ENCODE data around the gene CD247.

Gene CD247

DNA sequence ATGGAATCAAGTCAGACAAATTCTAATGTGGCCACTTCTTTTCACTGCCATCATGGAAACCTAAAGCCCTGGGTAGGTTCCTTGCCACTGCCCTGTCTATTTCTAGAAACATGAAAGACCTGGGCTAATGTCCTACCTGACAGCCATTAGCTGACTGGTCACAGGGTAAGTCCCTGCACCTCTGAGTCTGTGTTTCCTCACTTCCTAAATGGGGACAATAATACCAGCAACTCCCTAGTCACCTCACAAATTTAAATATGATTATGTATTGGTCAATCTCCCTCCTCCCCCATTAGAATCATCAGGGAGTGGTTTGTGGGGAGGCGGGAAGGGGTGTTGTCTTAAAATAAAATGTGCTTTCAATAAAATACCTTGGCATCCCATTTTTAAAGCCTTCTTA is 33.0 kb upstream of the CD247 start:
- TF ChIP-seq, protein P1, sequence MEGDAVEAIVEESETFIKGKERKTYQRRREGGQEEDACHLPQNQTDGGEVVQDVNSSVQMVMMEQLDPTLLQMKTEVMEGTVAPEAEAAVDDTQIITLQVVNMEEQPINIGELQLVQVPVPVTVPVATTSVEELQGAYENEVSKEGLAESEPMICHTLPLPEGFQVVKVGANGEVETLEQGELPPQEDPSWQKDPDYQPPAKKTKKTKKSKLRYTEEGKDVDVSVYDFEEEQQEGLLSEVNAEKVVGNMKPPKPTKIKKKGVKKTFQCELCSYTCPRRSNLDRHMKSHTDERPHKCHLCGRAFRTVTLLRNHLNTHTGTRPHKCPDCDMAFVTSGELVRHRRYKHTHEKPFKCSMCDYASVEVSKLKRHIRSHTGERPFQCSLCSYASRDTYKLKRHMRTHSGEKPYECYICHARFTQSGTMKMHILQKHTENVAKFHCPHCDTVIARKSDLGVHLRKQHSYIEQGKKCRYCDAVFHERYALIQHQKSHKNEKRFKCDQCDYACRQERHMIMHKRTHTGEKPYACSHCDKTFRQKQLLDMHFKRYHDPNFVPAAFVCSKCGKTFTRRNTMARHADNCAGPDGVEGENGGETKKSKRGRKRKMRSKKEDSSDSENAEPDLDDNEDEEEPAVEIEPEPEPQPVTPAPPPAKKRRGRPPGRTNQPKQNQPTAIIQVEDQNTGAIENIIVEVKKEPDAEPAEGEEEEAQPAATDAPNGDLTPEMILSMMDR (IDR thresholded peaks at IDR 0.05; ENCODE audit: extremely low read depth, insufficient read depth, missing control alignments) = no peak
- in situ Hi-C loops (cut with MboI; ENCODE audit: low pct_unique_long_range_greater_than_20kb, low sequenced_read_pairs, unreplicated experiment) = no loop called here
- no peak for DNase-seq (ENCODE audit: low spot score)

DNA sequence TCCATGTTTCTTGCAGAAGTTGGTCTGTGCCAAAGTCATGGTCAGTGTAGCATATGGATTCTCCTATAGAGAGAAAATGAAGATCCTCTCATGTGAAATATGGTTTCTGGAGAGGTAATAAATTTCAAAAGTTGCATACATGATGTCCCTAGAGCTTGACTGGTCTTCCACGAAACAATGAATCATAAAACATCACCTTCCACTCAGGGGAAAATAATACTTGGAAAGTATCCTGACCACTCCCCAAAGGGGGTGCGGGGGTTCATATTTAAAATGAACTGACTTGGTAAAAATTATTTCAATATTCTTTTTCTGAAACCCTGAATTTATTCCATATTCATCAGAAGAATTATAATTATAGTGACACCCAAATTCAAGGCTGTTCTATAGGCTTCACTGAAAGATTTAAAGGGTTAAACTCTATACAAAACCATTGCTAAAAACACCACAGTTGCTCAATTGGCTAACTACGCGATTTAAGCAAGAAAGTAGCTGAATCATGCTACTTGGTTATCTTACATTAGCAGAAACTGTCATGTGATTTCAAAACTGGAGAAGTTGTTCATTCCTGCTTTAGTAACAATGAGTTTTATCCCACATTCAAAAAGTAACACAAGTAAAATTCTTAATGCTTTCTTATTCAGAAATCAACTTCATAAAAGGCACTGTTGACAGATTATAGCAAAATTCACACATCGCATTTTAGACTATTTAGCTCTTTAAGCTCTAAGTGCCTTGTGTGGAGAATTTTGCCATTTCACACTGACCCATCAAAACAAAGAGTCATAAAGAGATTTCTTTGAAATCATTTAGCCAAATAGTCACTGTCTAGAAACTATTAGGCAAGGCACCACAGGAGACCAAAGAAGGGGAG is 30.0 kb upstream of the CD247 start:
- in situ Hi-C loops (cut with MboI; ENCODE audit: low pct_unique_long_range_greater_than_20kb, low sequenced_read_pairs, unreplicated experiment) = loop anchor here (25.0 kb wide), 1 partner anchor 286 kb away; no protein-coding TSS in a partner anchor
- TF ChIP-seq, protein P1 (IDR thresholded peaks at IDR 0.05; ENCODE audit: extremely low read depth, insufficient read depth, missing control alignments) = no peak
- DNase-seq (ENCODE audit: low spot score) = no peak

DNA sequence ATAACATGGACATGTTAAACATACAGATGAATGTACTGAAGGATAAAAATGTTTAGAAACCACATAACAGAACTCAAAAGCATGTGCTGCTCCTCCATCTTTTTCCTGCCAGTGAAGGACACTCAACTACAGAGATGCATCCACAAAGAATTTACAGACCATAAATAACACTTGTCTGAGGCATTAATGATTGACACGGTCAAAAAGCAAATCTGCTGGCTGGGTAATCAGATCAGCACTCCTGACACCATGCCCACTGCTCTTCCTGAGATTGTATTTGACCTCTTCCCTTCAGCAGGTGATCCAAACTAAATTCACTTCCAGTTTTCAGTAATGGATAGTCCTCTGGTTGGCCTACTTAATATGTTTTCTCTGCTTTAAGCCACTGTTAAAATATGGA is 28.6 kb upstream of the CD247 start:
- TF ChIP-seq, protein P1 (IDR thresholded peaks at IDR 0.05; ENCODE audit: extremely low read depth, insufficient read depth, missing control alignments) = no peak
- DNase-seq (ENCODE audit: low spot score) = no peak
- in situ Hi-C loops (cut with MboI; ENCODE audit: low pct_unique_long_range_greater_than_20kb, low sequenced_read_pairs, unreplicated experiment) = loop anchor here (25.0 kb wide), 1 partner anchor 285 kb away; no protein-coding TSS in a partner anchor

DNA sequence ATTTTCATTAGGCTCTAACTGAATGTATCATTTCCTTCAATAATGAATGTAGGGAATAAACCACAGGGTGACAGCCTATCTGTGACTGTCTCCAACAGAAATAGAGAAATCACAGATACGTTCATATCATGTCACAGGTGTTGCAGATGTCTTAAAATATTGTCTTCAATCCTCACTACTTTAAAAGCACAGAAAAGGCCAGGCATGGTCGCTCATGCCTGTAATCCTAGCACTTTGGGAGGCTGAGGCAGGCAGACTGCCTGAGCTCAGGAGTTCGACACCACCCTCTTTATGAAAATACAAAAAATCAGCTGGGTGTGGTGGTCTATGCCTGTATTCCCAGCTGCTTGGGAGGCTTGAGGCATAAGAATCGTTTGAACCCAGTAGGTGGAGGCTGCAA is 27.0 kb upstream of the CD247 start:
- in situ Hi-C loops (cut with MboI; ENCODE audit: low pct_unique_long_range_greater_than_20kb, low sequenced_read_pairs, unreplicated experiment) = loop anchor here (25.0 kb wide), 1 partner anchor 283 kb away; no protein-coding TSS in a partner anchor
- no peak for DNase-seq (ENCODE audit: low spot score)
- TF ChIP-seq, protein P1 (IDR thresholded peaks at IDR 0.05; ENCODE audit: extremely low read depth, insufficient read depth, missing control alignments) = no peak

DNA sequence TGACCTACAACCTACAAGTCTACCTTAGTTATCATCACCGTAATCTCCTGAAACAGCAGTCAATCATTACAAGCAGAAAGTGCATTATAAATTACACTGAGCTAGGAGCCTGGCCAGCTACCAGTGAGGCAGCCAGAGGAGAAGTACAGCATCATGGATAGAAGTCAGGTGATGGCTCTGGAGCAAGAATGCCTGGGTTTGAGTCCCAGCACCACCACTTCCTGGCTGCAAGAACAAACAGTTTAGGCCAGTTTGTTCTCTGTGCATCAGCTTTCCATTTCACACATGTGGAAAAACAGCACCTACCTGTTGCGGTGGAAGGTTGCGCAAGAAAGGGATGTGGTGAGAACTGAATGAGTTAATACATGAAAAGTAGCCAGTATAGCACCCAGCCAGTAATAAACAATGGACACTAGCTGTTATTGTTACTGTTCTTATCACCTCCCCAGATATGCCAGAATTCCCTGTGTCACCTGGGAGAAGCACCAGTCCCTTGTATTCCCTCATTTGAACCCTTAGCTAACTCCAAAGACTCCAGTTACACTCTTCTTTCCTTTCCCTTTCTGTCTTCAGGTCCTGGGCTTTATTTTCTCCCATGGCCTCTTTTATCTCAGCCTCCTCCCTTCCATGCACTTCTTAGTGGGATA is 26.2 kb upstream of the CD247 start:
- TF ChIP-seq, protein P1 (IDR thresholded peaks at IDR 0.05; ENCODE audit: extremely low read depth, insufficient read depth, missing control alignments) = no peak
- no peak for DNase-seq (ENCODE audit: low spot score)
- in situ Hi-C loops (cut with MboI; ENCODE audit: low pct_unique_long_range_greater_than_20kb, low sequenced_read_pairs, unreplicated experiment) = loop anchor here (25.0 kb wide), 1 partner anchor 282 kb away; no protein-coding TSS in a partner anchor

DNA sequence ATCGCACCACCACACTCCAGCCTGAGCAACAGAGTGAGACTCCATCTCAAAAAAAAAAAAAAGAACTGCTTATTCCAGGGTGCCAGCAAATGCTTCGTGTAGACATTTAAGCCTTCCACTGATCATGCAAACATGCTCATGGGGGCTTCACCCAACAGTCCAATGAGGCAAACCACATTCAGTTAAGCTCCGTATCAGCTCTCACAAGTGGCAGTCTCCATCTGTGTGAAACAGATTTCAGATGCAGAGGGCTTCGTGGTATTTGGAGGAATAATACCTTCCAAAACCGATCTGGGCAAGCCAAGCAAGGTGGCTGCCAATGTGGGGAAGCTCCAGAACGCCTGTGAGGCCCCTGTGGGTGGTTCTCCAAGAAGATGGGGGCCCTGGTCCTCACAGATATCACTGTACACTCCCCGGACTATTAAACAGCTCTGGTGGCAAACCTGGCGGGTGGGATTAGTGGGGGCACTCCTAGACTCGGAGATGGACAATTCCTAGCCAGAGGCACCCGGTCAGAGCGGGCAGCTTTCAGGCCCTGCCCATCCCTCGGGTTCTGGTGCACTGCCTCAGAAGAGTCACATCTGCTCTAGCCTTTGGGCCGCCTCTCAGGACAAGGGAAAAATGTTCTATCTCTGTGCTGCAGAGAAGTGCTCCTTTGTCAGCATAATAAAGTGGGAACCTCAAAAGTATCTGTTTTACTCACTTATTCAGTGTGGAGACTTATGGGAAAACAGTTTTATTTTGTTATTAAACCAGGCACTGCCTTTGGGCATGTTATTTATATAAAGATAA is 25.1 kb upstream of the CD247 start:
- TF ChIP-seq, protein P1 (IDR thresholded peaks at IDR 0.05; ENCODE audit: extremely low read depth, insufficient read depth, missing control alignments) = no peak
- no peak for DNase-seq (ENCODE audit: low spot score)
- in situ Hi-C loops (cut with MboI; ENCODE audit: low pct_unique_long_range_greater_than_20kb, low sequenced_read_pairs, unreplicated experiment) = loop anchor here (25.0 kb wide), 1 partner anchor 281 kb away; no protein-coding TSS in a partner anchor
